IPS-NIHi7 (cell line): Measurements from ENCODE around the gene CNTNAP2.
A peak's percentile ranks its signal among the peaks of the same experiment; 100 is the strongest.

Experiments used
- DNase-seq: peaks from one replicate; pipeline ENCODE4 v3.0.0; 2012; ENCODE audit warnings: mixed read lengths; ENCODE audit errors: extremely low spot score

The CNTNAP2 gene

GRCh38 chr7:146290746-146291145, 174.1 kb downstream of the CNTNAP2 start:
- DNase-seq: no peak

GRCh38 chr7:146291900-146292299, 175.3 kb downstream of the CNTNAP2 start:
- DNase-seq: no peak

GRCh38 chr7:146296028-146296427, 179.4 kb downstream of the CNTNAP2 start:
- DNase-seq: no peak

GRCh38 chr7:146314962-146315361, 198.4 kb downstream of the CNTNAP2 start:
- peak; percentile 8 for DNase-seq

DNA sequence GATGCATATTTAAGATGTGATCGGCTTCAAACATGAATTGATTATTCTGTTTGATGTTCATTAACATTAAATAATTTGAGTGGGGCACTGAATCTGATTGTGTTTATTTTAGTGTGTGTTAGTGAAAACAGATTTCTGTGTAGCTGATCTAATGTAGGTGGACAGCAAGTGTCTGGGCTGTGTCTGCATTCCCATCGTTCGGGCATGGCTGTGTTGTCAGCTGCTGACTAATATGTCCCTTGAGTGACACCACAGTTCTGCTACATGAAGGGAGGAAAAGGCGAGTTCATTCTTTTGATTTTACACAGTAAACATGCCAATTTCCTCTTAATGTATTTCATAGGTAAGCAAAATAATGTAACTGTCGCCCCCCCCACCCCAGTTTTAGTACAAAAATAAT, 203.0 kb downstream of the CNTNAP2 start:
- DNase-seq: no peak

DNA sequence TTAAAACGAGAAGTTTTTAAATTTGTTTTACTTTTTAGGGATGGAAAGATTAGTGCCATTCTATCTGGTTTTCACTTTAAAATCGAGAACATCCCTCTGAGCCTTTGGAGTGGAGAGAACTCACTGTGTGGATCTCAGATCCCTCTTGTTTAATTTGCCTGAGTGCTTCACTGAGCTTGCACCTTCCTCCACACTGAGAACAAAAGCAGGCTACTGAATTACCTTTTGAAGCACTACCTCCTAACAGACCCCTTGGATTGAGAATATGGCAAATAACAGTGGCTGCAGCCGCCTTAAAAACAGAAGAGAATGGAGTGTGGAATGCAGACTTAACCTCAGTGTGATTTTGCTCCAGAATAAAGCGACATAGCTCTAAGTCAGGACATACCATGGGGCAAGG, 204.7 kb downstream of the CNTNAP2 start:
- no peak for DNase-seq

DNA sequence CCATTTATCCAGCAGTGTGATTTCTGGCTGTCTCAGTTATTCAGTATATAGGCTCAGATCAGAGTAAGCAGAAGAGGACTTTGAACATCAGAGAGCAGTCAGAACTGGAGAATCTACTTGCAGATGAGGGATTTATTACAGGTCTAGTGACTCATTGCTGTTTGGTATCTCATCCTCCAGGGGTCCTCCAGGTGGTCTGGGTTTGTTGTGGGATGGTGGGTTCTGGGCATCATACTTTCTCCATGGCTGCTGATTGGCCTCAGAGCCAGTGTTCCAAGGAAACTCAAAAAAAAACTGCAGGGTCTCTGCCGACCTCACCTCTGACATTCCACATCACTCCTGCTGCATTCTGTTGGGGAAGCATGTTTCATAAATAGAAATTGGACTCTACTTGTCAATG, 214.8 kb downstream of the CNTNAP2 start:
- DNase-seq: peak; percentile 21

DNA sequence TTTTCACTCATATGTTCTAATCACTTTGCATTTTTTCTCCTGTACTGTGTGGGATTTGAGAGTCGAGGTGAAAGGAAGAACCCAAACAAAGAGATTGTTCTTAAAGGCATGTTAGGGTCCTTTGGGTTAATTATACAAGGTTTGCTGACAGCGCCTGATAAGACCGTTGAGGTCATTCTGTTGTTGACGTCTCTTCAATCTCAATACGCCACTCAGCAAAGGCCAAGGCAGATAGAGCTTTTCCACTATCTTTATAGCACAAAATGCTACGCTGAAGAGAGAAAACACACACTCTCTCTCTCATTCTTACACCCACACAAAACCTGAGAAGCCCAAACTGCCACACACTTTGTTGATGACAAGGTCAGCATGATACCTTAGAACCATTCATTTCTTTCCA, 228.7 kb downstream of the CNTNAP2 start:
- no peak for DNase-seq

DNA sequence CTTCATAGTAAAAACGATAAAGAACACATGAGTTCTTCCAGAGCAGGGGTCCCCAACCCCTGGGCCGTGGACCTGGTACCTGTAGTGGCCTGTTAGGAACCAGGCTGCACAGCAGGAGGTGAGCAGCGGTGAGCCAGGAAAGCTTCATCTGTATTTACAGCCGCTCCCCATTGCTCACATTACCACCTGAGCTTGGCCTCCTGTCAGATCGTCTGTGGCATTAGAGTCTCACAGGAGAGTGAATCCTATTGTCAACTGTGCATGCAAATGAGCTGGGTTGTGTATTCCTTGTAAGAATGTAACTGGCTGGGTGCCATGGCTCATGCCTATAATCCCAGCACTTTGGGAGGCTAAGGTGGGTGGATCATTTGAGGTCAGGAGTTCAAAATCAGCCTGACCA, 229.5 kb downstream of the CNTNAP2 start:
- no peak for DNase-seq

DNA sequence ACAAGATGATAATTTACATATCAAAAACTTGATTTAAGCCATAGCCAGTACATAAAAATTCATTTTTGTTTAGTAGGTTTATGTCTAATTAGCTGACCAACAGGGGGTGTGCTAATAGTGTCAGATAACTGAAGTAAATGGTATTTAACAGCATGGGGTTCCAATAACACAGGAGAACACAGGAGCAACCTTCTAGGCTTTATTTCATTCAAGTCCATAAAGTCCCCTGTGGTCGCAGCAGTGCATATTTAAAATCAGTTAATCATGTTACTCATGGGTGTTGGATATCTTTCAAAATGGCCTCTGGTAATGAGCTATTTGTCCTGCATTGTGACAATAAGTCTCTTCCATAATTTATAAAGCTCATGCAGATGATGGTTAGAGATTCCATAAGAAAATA, 238.6 kb downstream of the CNTNAP2 start:
- no peak for DNase-seq

DNA sequence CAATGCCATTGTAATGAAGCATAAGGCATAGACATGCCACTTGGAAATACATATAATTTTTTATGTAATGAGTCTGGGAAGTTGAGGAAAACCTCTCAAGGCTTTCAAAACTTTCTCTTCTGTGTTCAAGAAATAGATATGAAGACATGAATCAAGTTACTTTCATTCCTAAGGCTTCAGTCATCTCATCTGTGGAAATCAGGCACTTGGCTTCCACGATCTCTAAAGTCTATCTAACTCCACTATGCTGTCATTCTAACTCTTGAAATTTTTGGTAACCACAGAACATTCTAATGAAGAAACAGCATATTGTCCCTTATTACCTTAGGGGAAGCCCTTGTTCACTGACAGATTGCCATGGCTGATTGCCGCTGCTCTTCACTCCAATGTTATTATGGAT, 242.6 kb downstream of the CNTNAP2 start:
- DNase-seq: no peak

DNA sequence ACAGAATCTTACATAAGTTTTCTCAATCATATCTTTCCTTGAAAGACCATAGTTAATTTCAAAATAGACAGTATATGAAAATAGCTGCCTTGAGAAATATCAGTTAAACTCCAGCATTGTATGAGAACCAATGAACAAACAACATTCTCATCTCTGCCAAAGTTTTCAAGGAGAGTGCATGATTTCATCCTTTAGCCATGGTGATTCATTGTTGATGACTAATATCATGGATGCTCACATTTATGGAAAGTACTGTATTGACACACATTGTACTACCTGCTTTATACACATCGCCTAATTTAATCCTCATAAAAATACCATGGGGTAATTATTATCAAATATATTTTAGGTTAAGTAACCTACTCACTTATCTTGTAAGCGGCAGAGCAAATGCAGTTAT, 250.3 kb downstream of the CNTNAP2 start:
- no peak for DNase-seq

GRCh38 chr7:146370171-146370570, 253.6 kb downstream of the CNTNAP2 start:
- DNase-seq: no peak

GRCh38 chr7:146375170-146375569, 258.6 kb downstream of the CNTNAP2 start:
- DNase-seq: peak; percentile 10

DNA sequence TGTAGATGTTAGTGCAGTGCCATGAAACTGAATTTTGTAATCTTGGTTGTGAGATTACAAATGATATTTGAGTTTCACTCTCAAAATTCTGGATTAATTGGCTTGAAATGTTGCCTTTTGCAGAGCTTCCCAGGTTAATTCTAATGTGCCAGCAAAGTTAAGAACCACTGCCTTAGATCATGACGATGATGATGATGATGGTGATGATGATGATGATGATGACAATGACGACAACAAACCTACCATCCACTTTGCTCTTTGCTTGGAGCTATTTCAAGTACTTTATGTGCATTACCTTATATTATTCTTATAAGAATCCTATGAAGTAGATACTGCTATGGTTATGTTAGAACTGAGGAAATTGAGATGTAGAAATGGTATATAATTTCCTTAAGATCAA, 261.6 kb downstream of the CNTNAP2 start:
- DNase-seq: no peak

- DNase-seq: no peak
Measured at GRCh38 chr7:146387140-146387539, 270.5 kb downstream of the CNTNAP2 start.

DNA sequence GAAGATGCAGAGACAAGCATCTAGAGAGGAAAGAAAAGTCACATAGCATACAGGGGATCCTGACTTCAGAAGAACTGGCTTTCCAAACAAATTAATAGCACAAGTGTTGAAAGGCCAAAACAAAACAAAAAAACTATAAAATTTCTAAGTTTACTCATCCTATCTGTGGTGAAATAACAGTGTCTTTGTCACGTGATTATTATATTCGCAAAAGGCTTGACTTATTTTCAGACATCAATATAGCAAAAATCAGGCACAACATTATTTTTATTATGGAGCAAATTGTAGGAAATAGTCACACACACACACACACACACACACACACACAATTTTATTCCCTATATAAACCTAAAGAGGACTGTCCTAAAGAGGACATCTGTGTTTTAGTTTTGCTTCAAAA, 272.3 kb downstream of the CNTNAP2 start:
- DNase-seq: no peak

DNA sequence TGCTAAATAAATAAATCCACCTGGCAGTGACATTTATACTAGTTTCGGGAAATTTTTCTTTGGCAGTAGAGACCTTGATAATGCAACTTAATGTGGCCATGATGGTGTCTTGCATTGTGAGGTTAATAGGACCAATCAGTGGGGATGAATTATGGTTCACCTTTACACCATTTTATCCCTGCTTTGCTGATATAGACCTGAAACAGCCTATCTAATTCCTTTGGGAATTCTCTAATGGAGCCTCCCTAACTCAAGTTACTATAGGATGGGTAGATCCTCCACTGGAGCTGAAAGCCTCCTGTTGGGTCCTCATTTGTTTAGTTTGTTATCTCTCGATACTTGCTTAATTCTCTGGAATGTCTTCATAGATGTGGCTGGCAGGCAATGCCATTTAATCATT, 276.7 kb downstream of the CNTNAP2 start:
- no peak for DNase-seq

- DNase-seq: no peak
Measured at GRCh38 chr7:146397141-146397540, 280.5 kb downstream of the CNTNAP2 start.

GRCh38 chr7:146401939-146402338, 285.3 kb downstream of the CNTNAP2 start:
- no peak for DNase-seq

DNA sequence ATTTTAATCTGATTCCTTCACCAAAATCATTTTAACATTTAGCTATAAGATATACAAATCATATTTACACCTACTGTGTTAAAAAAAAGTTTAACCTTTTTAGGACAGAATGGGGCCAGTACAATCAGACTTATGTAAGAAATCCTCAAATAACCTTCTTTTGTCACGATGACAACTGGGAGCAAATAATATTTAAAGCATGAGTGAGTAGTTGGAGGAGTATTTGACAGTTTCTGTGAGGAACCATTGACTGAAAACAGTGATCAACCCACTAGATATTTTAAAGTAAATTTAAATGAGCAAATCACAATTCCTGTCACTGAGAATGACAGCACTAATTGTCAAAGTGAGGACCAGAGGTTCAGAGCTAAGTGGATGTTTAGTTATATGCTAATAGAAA, 289.1 kb downstream of the CNTNAP2 start:
- DNase-seq: no peak

DNA sequence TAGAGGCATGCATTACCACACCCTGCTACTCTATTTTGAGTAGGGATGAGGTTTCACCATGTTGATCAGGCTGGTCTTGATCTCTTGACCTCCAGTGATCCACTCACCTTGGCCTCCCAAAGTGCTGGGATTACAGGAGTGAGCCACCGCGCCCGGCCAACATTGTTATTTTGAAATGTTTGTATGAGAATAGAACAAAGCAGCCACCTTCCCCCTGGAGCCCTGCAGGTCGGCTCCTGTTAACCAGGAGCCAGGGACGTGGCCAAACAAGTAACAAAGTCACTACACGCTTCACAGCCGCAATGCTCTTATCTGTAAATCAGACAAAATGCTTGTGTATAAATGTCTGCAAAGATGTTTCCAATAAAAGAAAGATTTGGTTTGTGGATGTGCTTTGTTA, 295.4 kb downstream of the CNTNAP2 start:
- DNase-seq: peak; percentile 20

DNA sequence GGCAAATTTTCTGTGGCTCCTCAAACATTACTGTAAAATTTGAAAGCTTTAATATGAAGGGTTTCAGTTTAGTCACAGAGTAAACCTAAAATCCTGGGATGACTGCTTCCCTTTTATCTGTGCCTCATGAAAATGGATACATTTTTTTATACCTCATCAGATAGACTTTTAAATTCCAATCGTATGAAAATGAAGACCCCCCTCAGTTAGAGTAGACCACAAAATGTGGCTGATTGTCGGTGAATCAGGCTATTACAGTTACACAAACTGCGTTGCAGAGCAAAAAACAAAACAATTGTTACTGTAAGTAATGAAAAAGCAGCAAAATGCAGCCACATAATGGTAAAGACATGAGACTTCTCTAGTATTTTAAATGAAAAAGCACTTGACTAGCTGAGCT, 296.2 kb downstream of the CNTNAP2 start:
- no peak for DNase-seq

DNA sequence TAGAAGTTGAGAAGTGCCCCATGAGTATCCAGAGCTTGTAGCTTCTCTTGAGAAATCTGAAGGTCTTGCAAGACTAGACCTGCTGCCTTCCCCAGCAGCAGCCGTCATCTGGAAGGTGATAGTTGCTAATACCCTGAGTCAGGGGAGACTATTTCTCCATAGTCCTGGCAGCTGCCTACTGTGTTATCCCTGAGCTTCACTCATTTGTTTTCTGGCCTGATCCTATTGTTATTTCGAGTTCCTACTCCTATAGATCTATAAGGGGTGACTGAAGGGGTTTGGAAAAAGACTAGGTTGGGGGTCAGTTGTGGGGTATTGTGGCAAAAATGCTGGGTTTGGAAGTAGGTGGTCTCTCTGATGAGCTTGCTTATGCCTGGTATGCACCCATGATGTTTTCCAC, 297.8 kb downstream of the CNTNAP2 start:
- DNase-seq: peak; percentile 44

- no peak for DNase-seq
Measured at GRCh38 chr7:146414937-146415336, 298.3 kb downstream of the CNTNAP2 start.
